Measurements from ENCODE around the gene OSBP2.

Gene OSBP2

DNA sequence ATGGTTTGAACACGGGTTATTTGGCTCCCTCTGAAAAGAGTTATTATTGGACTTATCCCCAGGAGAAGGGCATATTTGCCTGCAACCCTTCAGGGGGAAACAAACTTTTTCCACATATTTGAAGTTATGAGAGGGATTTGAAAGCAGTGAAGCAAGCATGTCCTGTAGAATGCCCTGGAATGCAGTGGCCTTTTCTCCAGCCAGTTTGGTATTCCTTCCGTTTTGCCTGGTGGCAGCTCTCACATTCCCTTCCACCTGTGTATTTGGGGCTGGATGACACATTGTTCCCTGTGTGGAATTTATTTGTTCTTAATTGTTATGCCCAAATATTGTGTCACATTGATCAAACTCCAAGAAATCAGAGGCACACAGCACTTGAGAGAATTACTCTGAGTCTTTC, 59.0 kb downstream of the OSBP2 start:
- Histone ChIP-seq H3K4me1 (ENCODE audit: control insufficient read depth, low read length) (no peaks in the 10 kb centered on the region), H3K9me3 (ENCODE audit: control insufficient read depth, insufficient read depth, low read length) (no peaks in the 10 kb centered on the region), H3K9me2 (replicated peaks; ENCODE audit: control insufficient read depth, low read length) (no peaks in the 10 kb centered on the region), H3K4me3 (ENCODE audit: low read length) (no peak overlapping the region), H4K20me1 (ENCODE audit: control insufficient read depth, insufficient read depth, low read depth, low read length) (no peaks in the 10 kb centered on the region), H3K27ac (ENCODE audit: low read depth, low read length) (no peak overlapping the region), H3F3A (ENCODE audit: control insufficient read depth, insufficient read depth) (no peaks in the 10 kb centered on the region), H3K36me3 (ENCODE audit: control insufficient read depth, low read length) (no peaks in the 10 kb centered on the region), H3K79me2 (ENCODE audit: control insufficient read depth, low read length) (no peaks in the 10 kb centered on the region), H3K4me2 (ENCODE audit: low read length) (no peak overlapping the region), H3K27me3 (ENCODE audit: control insufficient read depth, low read length) (no peaks in the 10 kb centered on the region)
- no peak for TF ChIP-seq EZH2phosphoT487 (IDR thresholded peaks at IDR 0.05; ENCODE audit: borderline replicate concordance, low read length)
- TF ChIP-seq, protein P1, sequence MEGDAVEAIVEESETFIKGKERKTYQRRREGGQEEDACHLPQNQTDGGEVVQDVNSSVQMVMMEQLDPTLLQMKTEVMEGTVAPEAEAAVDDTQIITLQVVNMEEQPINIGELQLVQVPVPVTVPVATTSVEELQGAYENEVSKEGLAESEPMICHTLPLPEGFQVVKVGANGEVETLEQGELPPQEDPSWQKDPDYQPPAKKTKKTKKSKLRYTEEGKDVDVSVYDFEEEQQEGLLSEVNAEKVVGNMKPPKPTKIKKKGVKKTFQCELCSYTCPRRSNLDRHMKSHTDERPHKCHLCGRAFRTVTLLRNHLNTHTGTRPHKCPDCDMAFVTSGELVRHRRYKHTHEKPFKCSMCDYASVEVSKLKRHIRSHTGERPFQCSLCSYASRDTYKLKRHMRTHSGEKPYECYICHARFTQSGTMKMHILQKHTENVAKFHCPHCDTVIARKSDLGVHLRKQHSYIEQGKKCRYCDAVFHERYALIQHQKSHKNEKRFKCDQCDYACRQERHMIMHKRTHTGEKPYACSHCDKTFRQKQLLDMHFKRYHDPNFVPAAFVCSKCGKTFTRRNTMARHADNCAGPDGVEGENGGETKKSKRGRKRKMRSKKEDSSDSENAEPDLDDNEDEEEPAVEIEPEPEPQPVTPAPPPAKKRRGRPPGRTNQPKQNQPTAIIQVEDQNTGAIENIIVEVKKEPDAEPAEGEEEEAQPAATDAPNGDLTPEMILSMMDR (IDR thresholded peaks at IDR 0.05; ENCODE audit: low read depth, low read length, poor library complexity, severe bottlenecking) = no peak

DNA sequence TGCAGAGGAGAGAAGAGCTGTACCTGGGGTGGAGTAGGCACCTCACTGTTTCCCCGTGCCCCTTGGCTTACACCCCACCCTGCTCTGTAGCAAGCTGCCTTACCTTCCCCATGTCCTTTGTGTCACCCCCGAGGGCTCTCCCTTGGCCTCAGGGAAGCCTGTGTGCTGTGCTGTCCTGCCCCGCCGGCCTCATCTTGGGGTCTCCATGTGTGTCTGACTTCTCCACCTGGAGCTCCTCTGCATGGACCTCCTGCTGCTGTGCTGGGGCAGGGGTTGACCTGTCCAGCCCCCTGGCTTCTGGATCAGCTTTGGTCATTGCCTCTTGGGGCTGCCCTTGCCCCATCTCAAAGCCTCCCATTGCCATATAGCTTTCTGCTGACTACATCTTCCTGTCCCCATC, 59.8 kb downstream of the OSBP2 start:
- no peaks in the 10 kb centered on the region for H3F3A ChIP-seq (ENCODE audit: control insufficient read depth, insufficient read depth)
- H3K4me2 ChIP-seq (ENCODE audit: low read length) = no peak overlapping the region
- TF ChIP-seq EZH2phosphoT487 (IDR thresholded peaks at IDR 0.05; ENCODE audit: borderline replicate concordance, low read length) = no peak
- TF ChIP-seq, protein P1 (IDR thresholded peaks at IDR 0.05; ENCODE audit: low read depth, low read length, poor library complexity, severe bottlenecking) = no peak
- H3K9me2 ChIP-seq (replicated peaks; ENCODE audit: control insufficient read depth, low read length) = no peaks in the 10 kb centered on the region
- H3K27me3 ChIP-seq (ENCODE audit: control insufficient read depth, low read length) = no peaks in the 10 kb centered on the region
- H3K4me1 ChIP-seq (ENCODE audit: control insufficient read depth, low read length) = no peaks in the 10 kb centered on the region
- no peaks in the 10 kb centered on the region for H4K20me1 ChIP-seq (ENCODE audit: control insufficient read depth, insufficient read depth, low read depth, low read length)
- no peak overlapping the region for H3K4me3 ChIP-seq (ENCODE audit: low read length)
- H3K27ac ChIP-seq (ENCODE audit: low read depth, low read length) = no peak overlapping the region
- no peaks in the 10 kb centered on the region for H3K36me3 ChIP-seq (ENCODE audit: control insufficient read depth, low read length)
- no peaks in the 10 kb centered on the region for H3K9me3 ChIP-seq (ENCODE audit: control insufficient read depth, insufficient read depth, low read length)
- H3K79me2 ChIP-seq (ENCODE audit: control insufficient read depth, low read length) = no peaks in the 10 kb centered on the region

- H3K4me2 ChIP-seq (ENCODE audit: low read length) = no peak overlapping the region
- H4K20me1 ChIP-seq (ENCODE audit: control insufficient read depth, insufficient read depth, low read depth, low read length) = no peaks in the 10 kb centered on the region
- no peaks in the 10 kb centered on the region for H3K36me3 ChIP-seq (ENCODE audit: control insufficient read depth, low read length)
- no peak for TF ChIP-seq EZH2phosphoT487 (IDR thresholded peaks at IDR 0.05; ENCODE audit: borderline replicate concordance, low read length)
- TF ChIP-seq, protein P1 (IDR thresholded peaks at IDR 0.05; ENCODE audit: low read depth, low read length, poor library complexity, severe bottlenecking) = peak; percentile 39
- H3K9me3 ChIP-seq (ENCODE audit: control insufficient read depth, insufficient read depth, low read length) = no peaks in the 10 kb centered on the region
- no peak overlapping the region for H3K27ac ChIP-seq (ENCODE audit: low read depth, low read length)
- H3K79me2 ChIP-seq (ENCODE audit: control insufficient read depth, low read length) = no peaks in the 10 kb centered on the region
- H3F3A ChIP-seq (ENCODE audit: control insufficient read depth, insufficient read depth) = no peaks in the 10 kb centered on the region
- H3K4me1 ChIP-seq (ENCODE audit: control insufficient read depth, low read length) = no peaks in the 10 kb centered on the region
- no peaks in the 10 kb centered on the region for H3K9me2 ChIP-seq (replicated peaks; ENCODE audit: control insufficient read depth, low read length)
- no peak overlapping the region for H3K4me3 ChIP-seq (ENCODE audit: low read length)
- H3K27me3 ChIP-seq (ENCODE audit: control insufficient read depth, low read length) = no peaks in the 10 kb centered on the region
Measured at GRCh38 chr22:30754971-30755758, 60.5 kb downstream of the OSBP2 start.
